A549 (cell line): ENCODE data around the gene BNC2. TPM values are rescaled to one million over a fixed set of nuclear protein-coding genes. Genes with fewer than 3 reads are reported as not detected.

Experiments
- ATAC-seq, 2 experiments: fragments of 200-7000 bp in 1 of 2; fragments of >200 bp in 1 of 2; cut with Nextera tagmentation in 1 of 2; cut with Tn5 transposase in 1 of 2; 3 replicates each; pipeline versions ENCODE4 v1.8.0 to v1.9.1; 2018 to 2020; ENCODE audit warnings: mild to moderate bottlenecking in 1 of 2, moderate library complexity in 1 of 2
- CTCF ChIA-PET: fragments of 300-600 bp; sonication (Branson Sonifier 250); formaldehyde crosslinking; extraction: SDS; loops from one replicate; lab custom pipeline; 2021; ENCODE audit warnings: antibody characterized with exemption, inconsistent platforms; lab: Yijun Ruan, JAX
- POLR2A ChIA-PET: fragments of 350-600 bp; formaldehyde crosslinking; extraction: SDS; loops from one replicate; lab custom pipeline; 2021; ENCODE audit warnings: antibody characterized with exemption, inconsistent platforms; lab: Yijun Ruan, JAX
- DNase-seq, 2 experiments: peaks; one replicate each; pipeline versions ENCODE4 v3.0.0 to v3.0.0-alpha.2; 2011 to 2016; ENCODE audit warnings: low read depth in 1 of 2, low spot score in 1 of 2
- FAIRE-seq: peaks from 2 replicates; lab custom pipeline; 2011; peaks lifted over from hg19 to GRCh38; lab: Jason Lieb, UNC
- H3K27ac ChIP-seq, 2 experiments: fragments of >200 bp; sonication (Bioruptor Twin); formaldehyde crosslinking; 3 replicates each; pipeline ENCODE4 v1.5.1; 2016 to 2017
- H3K4me1 ChIP-seq: fragments of >200 bp; sonication (Bioruptor Twin); formaldehyde crosslinking; 3 replicates; pipeline ENCODE4 v1.6.1; 2016
- H3K4me2 ChIP-seq: fragments of >200 bp; sonication (Bioruptor Twin); formaldehyde crosslinking; 3 replicates; pipeline ENCODE4 v1.6.1; 2016
- H3K4me3 ChIP-seq: fragments of >200 bp; sonication (Bioruptor Twin); formaldehyde crosslinking; 3 replicates; pipeline ENCODE4 v1.5.1; 2016
- H3K9me3 ChIP-seq: fragments of >200 bp; sonication (Bioruptor Twin); formaldehyde crosslinking; 3 replicates; pipeline ENCODE4 v1.6.1; 2016
- CBX2 ChIP-seq: fragments of 200-600 bp; sonication (generic); IDR thresholded peaks from 2 replicates; pipeline ENCODE4 v1.6.1; 2016; ENCODE audit warnings: low read depth, mild to moderate bottlenecking, borderline replicate concordance
- CEBPB ChIP-seq, 2 experiments: fragments of >200 bp in 1 of 2; sonication (Bioruptor Twin) in 1 of 2; formaldehyde crosslinking in 1 of 2; IDR thresholded peaks; 2 replicates each; pipeline ENCODE4 v1.6.1; 2012 to 2016
- E2F6 ChIP-seq: IDR thresholded peaks from 2 replicates; pipeline ENCODE4 v1.6.1; 2012; ENCODE audit warnings: low read depth, borderline replicate concordance
- FOXS1 ChIP-seq: fragments of 250-450 bp; sonication (Bioruptor Pico); IDR thresholded peaks from 2 replicates; pipeline ENCODE4 v1.5.0; 2020; ENCODE audit warnings: mild to moderate bottlenecking, moderate library complexity
- HDAC2 ChIP-seq: fragments of 200-600 bp; sonication (generic); IDR thresholded peaks from 2 replicates; pipeline ENCODE4 v1.6.1; 2016
- HMGXB4 ChIP-seq: fragments of 250-450 bp; sonication (Bioruptor Pico); IDR thresholded peaks from 2 replicates; pipeline ENCODE4 v1.5.0; 2021; ENCODE audit warnings: mild to moderate bottlenecking, moderate library complexity, borderline replicate concordance
- HOXA7 ChIP-seq: fragments of 250-450 bp; sonication (Bioruptor Pico); IDR thresholded peaks from 2 replicates; pipeline ENCODE4 v1.5.0; 2020; ENCODE audit warnings: mild to moderate bottlenecking, moderate library complexity
- HOXB13 ChIP-seq: fragments of 250-450 bp; sonication (Bioruptor Pico); IDR thresholded peaks from 2 replicates; pipeline ENCODE4 v1.5.0; 2020; ENCODE audit warnings: low read depth, mild to moderate bottlenecking, moderate library complexity
- KDM1A ChIP-seq: fragments of 200-600 bp; sonication (generic); IDR thresholded peaks from 2 replicates; pipeline ENCODE4 v1.6.1; 2016; ENCODE audit warnings: low read depth, mild to moderate bottlenecking
- PHF8 ChIP-seq: fragments of 200-600 bp; sonication (generic); IDR thresholded peaks from 2 replicates; pipeline ENCODE4 v1.6.1; 2016; ENCODE audit warnings: low read depth, mild to moderate bottlenecking, antibody characterized with exemption, moderate library complexity, borderline replicate concordance
- RARB ChIP-seq: fragments of 250-450 bp; sonication (Bioruptor Pico); IDR thresholded peaks from 2 replicates; pipeline ENCODE4 v1.8.0; 2021; ENCODE audit warnings: mild to moderate bottlenecking, moderate library complexity
- REST ChIP-seq: fragments of 200-600 bp; sonication (generic); IDR thresholded peaks from 2 replicates; pipeline ENCODE4 v1.6.1; 2016; ENCODE audit warnings: antibody characterized with exemption, mild to moderate bottlenecking, moderate library complexity
- RNF2 ChIP-seq: fragments of 200-600 bp; sonication (generic); IDR thresholded peaks from 2 replicates; pipeline ENCODE4 v1.6.1; 2016; ENCODE audit warnings: low read depth, mild to moderate bottlenecking, antibody characterized with exemption, moderate library complexity, borderline replicate concordance
- TFCP2L1 ChIP-seq: fragments of 250-450 bp; sonication (Bioruptor Pico); IDR thresholded peaks from 2 replicates; pipeline ENCODE4 v1.5.0; 2021; ENCODE audit warnings: mild to moderate bottlenecking
- ZC3H11A ChIP-seq: fragments of 450-650 bp; IDR thresholded peaks from 2 replicates; pipeline ENCODE4 v1.6.1; 2014; ENCODE audit warnings: antibody characterized with exemption, mild to moderate bottlenecking
- ZFP36 ChIP-seq: fragments of 450-650 bp; IDR thresholded peaks from 2 replicates; pipeline ENCODE4 v1.6.1; 2014; ENCODE audit warnings: borderline replicate concordance; ENCODE audit not compliant: partially characterized antibody
- ZSCAN20 ChIP-seq: fragments of 250-450 bp; sonication (Bioruptor Pico); IDR thresholded peaks from 2 replicates; pipeline ENCODE4 v1.8.0; 2022; ENCODE audit warnings: mild to moderate bottlenecking, moderate library complexity
- WGBS: methylation state at CpG from one replicate; pipeline ENCODE4 v1.1.6; 2017; ENCODE audit errors: missing lambda C conversion rate; 5-methylcytosine and 5-hydroxymethylcytosine counted together
- polyA plus RNA-seq, 4 experiments: library from polyadenylated mRNA; depleted of rRNA in 3 of 4; stranded (reverse); fragments of >200 nt; fragmentation: RNase III in 1 of 4; extraction: RNeasy Plus Mini Kit Qiagen cat#74134 plus additional on column Dnase treatment in 1 of 4; gene quantifications; 2 replicates in 3 of 4; 3 replicates in 1 of 4; pipeline ENCODE4 v1.2.3, GENCODE V29; 2011 to 2017

The BNC2 gene
- polyA plus RNA-seq, 2 of the 4 experiments (the other 2 are of a cell fraction), result 6.2 to 7.5 TPM

- TF ChIP-seq E2F6 (no peak), KDM1A (no peak), CEBPB (IDR thresholded peaks at IDR 0.05) (no peak)
Measured at GRCh38 chr9:16406526-16407225, 463.8 kb downstream of the BNC2 start (continued).

GRCh38 chr9:16405421-16405820 is 465.0 kb downstream of the BNC2 start:
- no peak overlapping the region for H3K4me2 ChIP-seq
- FAIRE-seq, result peak; percentile 18
- TF ChIP-seq ZFP36, result no peak
- no peak for TF ChIP-seq HOXB13 (CRISPR knock-in tag)
- DNase-seq, result no peak
- no peak for ATAC-seq
- peak overlapping the region in 1 of 2 experiments; percentile 50; a peak in 3 of 6 replicates for H3K27ac ChIP-seq
- ChIA-PET POLR2A (no interaction called here), CTCF (interaction anchor here (0.6 kb wide), 1 partner anchor 33 kb away, joined by 3 read pairs; no protein-coding TSS in a partner anchor)
- no peak overlapping the region for H3K4me3 ChIP-seq
- 60% methylated on average over 3 of the region's 3 CpGs for WGBS
- H3K4me1 ChIP-seq, result peaks cover 20% of the 10 kb centered on the region
- no peaks in the 10 kb centered on the region for H3K9me3 ChIP-seq

GRCh38 chr9:16401701-16402100 is 468.8 kb downstream of the BNC2 start:
- ATAC-seq (no peak), DNase-seq (no peak)
- Histone ChIP-seq H3K9me3 (no peaks in the 10 kb centered on the region), H3K4me1 (peaks cover 14% of the 10 kb centered on the region), H3K27ac (no peak overlapping the region)
- ChIA-PET POLR2A (no interaction called here), CTCF (interaction anchor here (1.0 kb wide), 1 partner anchor 66 kb away, joined by 3 read pairs; no protein-coding TSS in a partner anchor)
- WGBS, result 82% methylated on average over 6 of the region's 6 CpGs
- no peak for TF ChIP-seq RNF2
- TF ChIP-seq CBX2, result no peak
- TF ChIP-seq FOXS1 (CRISPR knock-in tag), result no peak
- no peak for TF ChIP-seq HMGXB4 (CRISPR knock-in tag)
- no peak for TF ChIP-seq PHF8
- TF ChIP-seq ZC3H11A, result no peak
- no peak for TF ChIP-seq REST
- TF ChIP-seq, all 56 proteins: peak for 0
- H3K4me3 ChIP-seq, result no peak overlapping the region
- FAIRE-seq, result no peak
- no peak overlapping the region for H3K4me2 ChIP-seq

- DNase-seq, result no peak
- no peak for ATAC-seq
- CTCF ChIA-PET, result interaction anchor here (1.4 kb wide), 1 partner anchor 141 kb away, joined by 3 read pairs; no protein-coding TSS in a partner anchor
- Histone ChIP-seq H3K4me2 (no peak overlapping the region), H3K9me3 (no peaks in the 10 kb centered on the region), H3K4me3 (no peak overlapping the region), H3K27ac (peak overlapping the region; percentile 18 to 64; a peak in 4 of 6 replicates), H3K4me1 (peaks cover 14% of the 10 kb centered on the region)
- POLR2A ChIA-PET, result no interaction called here
- FAIRE-seq, result no peak
- 97% methylated on average over 3 of the region's 3 CpGs for WGBS
- TF ChIP-seq RARB (CRISPR knock-in tag), result no peak
- no peak for TF ChIP-seq TFCP2L1
- TF ChIP-seq HOXA7, result no peak
- TF ChIP-seq REST, result no peak
- TF ChIP-seq ZSCAN20, result no peak
- no peak for TF ChIP-seq HDAC2
Measured at GRCh38 chr9:16398691-16399090, 471.8 kb downstream of the BNC2 start.
